ENCODE measurements around the gene PTPRM. TPM values are rescaled to one million over a fixed set of nuclear protein-coding genes. Genes with fewer than 3 reads are reported as not detected.

PTPRM gene
- total and polyA plus RNA-seq, 2 of the 8 experiments (the other 6 are each of a cell fraction or from before 2014, with no cell fraction given), result 4.1 to 7.0 TPM

GRCh38 chr18:7775128-7775527 is 208.0 kb downstream of the PTPRM start (continued):
- no peak for TF ChIP-seq ATF2 (IDR thresholded peaks at IDR 0.05; ENCODE audit: low read length)
- no peak for TF ChIP-seq JUND (IDR thresholded peaks at IDR 0.05; ENCODE audit: low read length)
